GM18505 (cell line): ENCODE results near the gene TACC2.

Source experiments
- ATAC-seq: cut with Tn5 transposase; IDR thresholded peaks from one replicate; pipeline ENCODE4 v1.9.1; 2021; ENCODE audit not compliant: unreplicated experiment
- POLR2A ChIP-seq: IDR thresholded peaks from 4 replicates; pipeline ENCODE4 v1.6.1; 2011; ENCODE audit warnings: borderline replicate concordance; ENCODE audit not compliant: insufficient read depth, insufficient read length; ENCODE audit errors: extremely low read depth

Gene TACC2

DNA sequence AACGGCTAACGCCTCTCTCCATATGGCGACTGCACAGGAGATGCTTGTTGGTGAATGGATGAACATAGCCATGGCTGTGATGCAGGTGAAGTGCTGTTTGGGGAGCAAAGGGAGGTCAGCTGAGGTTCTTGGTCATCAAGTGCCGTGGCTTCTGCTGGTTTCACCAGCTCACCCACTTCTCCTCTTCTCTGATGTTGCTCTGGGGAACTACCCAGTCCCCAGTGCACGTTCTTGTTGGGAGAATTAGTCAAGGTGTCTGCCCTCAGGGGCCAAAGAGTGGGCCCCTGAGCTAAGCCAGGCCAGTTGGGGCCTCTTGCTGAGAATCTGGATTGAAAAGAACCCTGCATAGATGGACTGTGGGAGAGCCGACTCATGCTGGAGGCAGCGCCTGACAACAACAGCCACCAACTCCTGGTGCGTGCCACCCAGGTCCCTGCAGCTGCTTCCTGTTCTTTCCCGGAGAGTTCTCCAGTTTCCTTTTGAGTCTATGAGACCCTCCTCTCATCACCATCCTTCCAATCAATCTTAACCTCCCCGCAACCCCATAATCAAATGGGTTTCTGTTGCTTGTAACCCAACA, 285.1 kb downstream of the TACC2 start:
- TF ChIP-seq POLR2A = no peak
- no peak for ATAC-seq

DNA sequence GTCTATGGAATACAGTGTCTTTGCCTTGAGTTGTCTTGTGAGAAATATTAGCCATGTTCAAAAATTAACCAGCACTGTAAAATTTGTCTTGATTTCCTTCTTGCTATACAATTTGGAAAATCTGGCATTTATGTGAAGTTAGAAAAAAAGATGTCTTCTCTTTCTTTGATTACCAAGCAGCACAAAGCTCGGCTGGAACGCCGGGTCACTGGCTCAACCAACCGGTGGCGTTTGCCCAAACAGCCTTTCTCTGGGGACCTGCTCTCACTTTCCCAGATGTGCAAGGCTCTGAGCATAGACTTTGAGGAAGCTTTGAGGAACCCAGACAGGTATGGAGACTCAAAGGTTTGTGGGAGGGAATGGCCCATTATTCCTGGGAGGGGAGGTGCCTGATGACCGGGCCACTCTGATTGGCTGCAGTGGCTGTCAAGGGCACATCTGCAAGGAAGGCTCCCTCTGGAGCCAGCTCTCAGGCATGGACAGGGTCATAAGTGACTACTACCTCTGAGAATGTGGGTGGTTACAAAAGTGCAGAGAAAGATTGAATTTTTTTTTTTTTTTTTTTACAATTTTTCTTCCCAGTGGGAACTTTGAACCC, 287.7 kb downstream of the TACC2 start:
- TF ChIP-seq POLR2A = no peak
- no peak for ATAC-seq

DNA sequence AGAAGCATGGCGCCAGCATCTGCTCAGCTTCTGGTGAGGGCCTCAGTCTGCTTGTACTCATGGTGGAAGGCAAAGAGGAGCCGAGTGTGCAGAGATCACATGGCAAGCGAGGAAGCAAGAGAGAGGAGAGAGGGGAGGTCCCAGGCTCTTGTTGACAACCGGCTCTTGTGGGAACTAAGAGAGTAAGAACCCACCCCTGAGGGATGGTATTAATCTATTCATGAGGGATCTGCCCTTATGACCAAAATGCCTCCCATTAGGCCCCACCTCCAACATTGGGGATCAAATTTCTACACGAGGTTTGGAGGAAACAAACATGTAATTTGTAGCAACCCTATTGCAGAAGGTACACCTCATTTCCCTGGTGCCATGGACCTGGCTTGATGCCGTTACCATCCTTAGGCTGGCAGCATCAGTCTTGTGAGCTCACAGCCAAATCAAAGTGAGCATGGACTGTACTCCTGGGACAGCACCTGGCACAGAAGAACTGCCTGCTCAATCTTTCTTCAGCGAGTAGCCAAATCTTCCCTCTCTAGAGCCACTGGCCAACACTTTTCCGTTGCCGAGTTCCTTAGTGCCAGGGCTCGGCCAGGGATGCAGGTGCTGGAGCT, 288.7 kb downstream of the TACC2 start:
- no peak for ATAC-seq
- TF ChIP-seq POLR2A = no peak

DNA sequence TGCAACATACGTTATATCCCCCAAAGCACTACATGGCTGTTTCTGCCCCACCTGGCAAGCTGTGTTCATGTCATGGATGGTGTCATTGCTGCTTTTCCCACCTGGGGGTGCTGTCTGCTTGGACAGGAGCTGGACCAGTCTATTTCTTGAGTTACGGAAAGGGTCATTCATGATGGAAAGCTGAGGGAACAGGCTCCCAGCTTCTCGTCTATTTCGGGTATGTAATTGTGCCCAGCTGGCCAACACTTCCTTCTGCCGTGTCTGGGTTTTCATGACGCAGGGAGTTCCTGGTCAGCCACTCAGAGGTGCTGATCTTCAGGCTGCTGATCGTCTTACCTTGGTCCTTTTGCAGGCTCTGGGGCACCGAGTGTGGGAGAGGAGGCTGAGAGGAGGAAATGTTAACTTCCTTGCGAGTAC, 290.8 kb downstream of the TACC2 start:
- TF ChIP-seq POLR2A = no peak
- no peak for ATAC-seq

DNA sequence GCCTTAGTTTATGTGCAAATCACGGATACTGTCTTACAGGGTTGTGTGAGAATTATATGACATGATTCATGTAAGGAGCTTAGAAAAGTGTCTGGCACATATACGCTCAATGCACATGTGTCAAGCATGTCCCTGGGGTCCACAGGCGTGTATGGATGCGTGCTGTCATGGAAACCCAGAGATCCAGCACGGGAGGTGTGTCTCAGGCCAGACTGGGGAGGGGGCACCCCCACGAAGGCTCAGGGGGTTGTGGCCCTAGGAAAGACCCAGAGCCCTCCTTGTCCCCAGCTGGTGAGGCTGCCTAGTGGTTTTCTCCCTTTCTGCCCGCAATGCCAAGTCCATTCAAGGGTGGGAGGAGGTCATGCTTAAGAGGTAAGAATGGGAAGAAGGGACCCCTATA, 291.2 kb downstream of the TACC2 start:
- no peak for TF ChIP-seq POLR2A
- no peak for ATAC-seq

DNA sequence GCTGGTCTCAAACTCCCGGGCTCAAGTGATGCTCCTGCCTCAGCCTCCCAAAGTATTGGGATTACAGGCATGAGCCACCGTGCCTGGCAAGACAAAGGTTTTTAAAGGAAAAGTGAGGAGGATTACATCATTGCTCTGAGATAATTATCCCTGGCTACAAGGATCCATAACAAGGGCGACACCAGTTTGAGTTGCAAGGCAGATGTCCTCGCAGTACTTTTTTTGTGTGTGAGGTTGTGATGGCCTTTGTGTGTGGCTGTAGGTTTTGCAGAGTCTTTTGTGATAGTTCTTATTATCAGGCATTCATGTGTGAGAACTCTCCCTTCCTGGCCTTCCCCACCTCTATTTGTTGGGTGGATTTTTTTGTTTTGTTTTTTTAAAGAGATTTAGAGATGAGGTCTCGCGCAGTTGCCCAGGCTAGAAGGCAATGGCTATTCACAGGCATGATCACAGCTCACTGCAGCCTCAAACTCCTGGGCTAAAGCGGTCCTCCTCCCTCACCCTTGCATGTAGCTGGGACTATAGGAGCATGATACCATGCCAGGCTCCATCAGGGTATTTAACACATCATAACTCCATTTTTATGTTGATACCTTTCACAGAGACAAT, 292.2 kb downstream of the TACC2 start:
- no peak for TF ChIP-seq POLR2A
- ATAC-seq = no peak

DNA sequence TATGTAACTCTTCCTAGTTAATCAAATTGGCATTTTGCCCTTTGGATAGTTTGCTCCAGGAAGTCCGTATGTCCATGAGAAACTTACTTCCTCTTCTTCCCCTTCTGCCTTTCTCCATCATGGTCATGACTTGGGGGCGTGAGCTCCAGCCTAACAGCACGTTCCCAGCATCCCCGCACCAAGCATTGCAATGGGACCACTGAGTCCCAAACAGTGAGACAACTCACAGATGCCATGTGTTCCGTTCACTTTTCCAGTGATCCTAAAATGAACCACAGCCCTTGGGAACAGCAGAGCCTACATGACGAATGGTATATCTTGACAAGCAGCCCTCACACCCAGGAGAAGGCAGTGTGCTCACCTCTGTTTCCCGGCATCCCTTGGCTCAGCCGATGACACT, 292.8 kb downstream of the TACC2 start:
- ATAC-seq = no peak

DNA sequence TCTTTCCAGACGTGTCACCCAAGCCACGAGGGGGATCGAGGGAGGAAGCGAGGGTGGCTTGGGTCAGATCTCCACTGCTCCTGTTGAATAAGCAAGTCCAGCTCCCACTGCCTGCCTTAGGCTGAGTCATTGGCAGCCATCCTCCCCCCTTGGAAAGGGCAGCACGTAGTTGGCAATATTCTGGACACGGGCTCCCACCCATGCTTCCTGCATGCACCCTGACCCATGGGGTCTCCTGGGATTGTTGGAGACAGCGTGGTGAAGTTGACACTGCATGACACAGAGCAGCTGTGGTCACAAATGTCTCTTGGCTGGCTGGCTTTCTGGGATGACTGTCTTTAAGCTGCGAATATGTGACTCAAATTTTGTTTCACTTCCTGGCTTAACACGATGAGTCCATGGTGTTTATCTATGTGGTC, 293.3 kb downstream of the TACC2 start:
- no peak for ATAC-seq
- TF ChIP-seq POLR2A = no peak

More for the DNA sequence above, 292.8 kb downstream of the TACC2 start:
- TF ChIP-seq POLR2A = no peak

DNA sequence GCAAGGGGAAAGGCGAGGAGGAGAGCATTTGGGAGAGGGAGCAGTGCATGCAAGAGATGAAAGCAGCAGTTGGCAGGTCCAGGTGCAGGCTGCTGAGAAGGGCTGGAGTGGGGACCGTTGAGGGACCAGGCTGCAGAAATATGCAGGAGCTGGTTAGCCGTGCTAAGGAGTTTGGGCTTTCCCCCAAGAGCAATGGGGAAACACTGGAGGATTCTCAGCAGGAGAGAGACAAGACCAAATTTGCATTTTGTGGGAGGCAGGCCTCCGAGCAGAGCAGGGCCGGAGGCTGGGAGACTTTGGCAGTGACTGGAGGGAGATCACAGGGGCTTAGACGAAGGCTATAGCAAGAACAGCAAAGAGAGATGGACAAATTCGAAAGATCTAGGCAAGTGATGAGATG, 293.9 kb downstream of the TACC2 start:
- ATAC-seq = no peak
- TF ChIP-seq POLR2A = no peak

DNA sequence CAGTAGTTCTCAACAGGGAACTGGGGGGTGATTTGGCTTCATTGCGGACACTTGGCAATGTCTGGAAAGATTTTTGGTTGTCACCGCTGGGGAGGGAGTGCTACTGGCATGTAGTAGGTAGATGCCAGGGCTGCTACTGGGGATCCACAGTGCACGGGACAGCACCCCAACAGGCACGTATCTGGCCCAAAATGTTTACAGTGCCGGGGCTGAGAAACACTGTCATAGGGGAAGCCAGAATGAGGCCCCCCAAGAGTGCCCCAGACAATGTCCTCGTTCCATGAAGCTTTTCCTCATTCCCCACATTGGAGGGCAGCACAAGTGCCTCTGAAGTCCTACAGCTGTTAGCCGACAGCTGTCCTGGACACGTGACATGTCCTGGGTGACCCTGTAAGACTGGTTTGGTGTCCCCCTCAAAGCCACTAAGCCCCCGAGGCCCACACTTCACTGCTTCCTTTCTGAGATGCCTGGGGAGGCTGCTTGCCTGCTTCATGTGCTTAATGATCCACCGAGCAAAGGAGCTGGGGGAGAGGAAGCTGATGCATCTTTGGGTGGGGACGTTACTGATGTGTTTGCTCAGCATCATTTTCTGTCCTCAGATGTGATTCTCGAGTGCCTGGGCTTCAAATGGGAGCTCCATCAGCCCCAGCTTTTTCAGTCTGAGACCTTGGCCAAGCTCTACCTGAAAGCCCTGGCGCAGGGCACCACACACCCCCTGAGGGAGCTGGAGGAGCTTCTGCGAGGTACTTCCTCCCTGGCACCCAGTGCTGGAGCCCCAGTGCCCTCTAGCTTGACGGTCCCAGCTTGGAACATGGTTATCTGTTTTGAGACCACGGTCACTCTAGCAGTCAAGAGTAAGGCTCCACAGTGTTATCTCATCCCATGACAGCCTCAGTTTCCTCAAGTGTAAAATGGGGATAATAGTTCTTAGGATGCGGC, 296.8 kb downstream of the TACC2 start:
- no peak for TF ChIP-seq POLR2A
- no peak for ATAC-seq

DNA sequence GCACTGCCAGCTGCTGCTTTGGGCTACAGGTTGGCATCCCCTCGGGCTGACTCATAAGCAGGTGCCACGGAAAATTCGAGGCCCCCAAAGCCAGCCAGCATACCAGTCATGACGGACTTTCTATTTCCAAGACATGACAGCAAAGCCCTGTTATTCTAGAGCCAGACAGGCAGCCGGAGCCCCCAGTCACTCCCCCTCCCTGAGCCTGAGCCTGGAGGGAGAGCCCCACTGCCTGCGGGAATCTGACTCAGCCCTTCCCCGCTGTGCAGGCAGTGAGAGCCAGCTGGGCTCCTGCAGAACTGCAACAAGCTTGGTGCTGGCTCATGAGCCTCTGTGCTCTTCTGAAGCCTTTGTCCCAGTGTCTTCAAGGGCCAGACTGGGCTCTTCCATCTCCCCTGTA, 297.9 kb downstream of the TACC2 start:
- ATAC-seq = no peak

DNA sequence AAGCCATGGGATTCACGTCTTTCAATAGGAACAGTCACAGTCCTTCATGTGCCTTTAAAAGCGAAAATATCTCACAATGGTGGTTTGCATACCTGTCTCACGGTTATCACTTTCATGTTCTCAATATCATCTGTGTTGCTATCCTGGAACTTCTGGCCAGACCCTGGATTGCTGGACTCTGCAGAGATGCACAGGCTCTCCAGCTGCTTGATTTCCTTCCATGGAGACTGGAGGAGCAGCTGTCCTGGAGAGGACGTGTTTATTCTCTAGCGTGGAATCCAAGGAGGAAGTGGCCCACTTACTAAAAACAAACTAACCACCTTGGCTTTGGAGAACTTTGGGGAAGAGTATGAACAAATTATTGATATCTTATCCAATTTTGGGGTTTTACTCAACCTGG, 298.6 kb downstream of the TACC2 start:
- no peak for TF ChIP-seq POLR2A
- no peak for ATAC-seq

More for the DNA sequence above, 297.9 kb downstream of the TACC2 start:
- TF ChIP-seq POLR2A = no peak

DNA sequence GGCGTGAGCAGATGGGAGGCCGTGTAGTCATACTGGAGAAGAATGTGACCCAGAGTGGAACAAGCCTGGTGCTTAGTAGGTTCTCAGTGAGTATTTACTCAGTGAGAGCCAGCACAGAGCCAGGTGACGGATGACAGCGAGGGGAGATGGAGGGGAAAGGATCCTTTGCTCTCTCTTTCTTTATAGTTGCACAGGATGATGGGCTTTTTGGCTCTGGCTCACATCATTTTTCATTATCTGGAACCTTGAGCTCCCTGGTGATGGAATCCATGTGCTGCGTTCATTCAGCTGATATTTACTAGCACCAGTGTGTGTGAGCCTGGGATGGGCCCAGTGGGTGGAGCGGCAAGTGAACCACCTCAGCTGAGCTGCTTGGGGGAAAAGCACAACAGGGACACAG, 299.3 kb downstream of the TACC2 start:
- TF ChIP-seq POLR2A = no peak
- ATAC-seq = no peak
